Measurements from ENCODE around the gene TERB2.
"Not testable (repeated sequence)": the region's sequence is repeated elsewhere in the genome, so short reads cannot be mapped to it uniquely, and the experiment has no call there.

TERB2 gene

DNA sequence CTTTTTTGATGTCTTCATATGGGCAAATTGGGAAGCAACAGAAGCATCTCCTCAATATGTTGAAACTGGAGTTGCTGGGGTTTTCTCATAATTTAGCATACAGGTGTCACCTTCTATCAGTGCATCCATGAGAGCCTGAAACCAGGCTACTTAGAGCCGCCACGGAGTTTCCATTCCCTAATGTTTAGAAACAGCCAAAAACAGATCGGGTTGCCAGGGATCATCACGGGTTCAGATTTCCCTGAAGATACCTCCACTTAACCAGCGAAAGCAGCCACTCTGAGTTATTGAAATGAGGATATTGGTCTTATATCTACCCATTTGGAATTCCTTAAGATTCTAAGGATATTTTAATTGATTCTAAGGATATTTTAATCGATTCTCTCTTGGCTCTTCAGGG is 14.5 kb downstream of the TERB2 start:
- no peak overlapping the region for H3K27ac ChIP-seq (replicated peaks)
- DNase-seq (ENCODE audit: low read depth in 1 of 2, low spot score in 1 of 2): no peak
- H3K27me3 ChIP-seq (ENCODE audit: insufficient read depth, poor library complexity, severe bottlenecking): no peaks in the 10 kb centered on the region
- no peak overlapping the region for H3K4me3 ChIP-seq (replicated peaks; ENCODE audit: insufficient read depth, low read length)
- TF ChIP-seq, protein P1, sequence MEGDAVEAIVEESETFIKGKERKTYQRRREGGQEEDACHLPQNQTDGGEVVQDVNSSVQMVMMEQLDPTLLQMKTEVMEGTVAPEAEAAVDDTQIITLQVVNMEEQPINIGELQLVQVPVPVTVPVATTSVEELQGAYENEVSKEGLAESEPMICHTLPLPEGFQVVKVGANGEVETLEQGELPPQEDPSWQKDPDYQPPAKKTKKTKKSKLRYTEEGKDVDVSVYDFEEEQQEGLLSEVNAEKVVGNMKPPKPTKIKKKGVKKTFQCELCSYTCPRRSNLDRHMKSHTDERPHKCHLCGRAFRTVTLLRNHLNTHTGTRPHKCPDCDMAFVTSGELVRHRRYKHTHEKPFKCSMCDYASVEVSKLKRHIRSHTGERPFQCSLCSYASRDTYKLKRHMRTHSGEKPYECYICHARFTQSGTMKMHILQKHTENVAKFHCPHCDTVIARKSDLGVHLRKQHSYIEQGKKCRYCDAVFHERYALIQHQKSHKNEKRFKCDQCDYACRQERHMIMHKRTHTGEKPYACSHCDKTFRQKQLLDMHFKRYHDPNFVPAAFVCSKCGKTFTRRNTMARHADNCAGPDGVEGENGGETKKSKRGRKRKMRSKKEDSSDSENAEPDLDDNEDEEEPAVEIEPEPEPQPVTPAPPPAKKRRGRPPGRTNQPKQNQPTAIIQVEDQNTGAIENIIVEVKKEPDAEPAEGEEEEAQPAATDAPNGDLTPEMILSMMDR (IDR thresholded peaks at IDR 0.05; ENCODE audit: insufficient read depth, low read length): no peak
- TF ChIP-seq, protein P2, sequence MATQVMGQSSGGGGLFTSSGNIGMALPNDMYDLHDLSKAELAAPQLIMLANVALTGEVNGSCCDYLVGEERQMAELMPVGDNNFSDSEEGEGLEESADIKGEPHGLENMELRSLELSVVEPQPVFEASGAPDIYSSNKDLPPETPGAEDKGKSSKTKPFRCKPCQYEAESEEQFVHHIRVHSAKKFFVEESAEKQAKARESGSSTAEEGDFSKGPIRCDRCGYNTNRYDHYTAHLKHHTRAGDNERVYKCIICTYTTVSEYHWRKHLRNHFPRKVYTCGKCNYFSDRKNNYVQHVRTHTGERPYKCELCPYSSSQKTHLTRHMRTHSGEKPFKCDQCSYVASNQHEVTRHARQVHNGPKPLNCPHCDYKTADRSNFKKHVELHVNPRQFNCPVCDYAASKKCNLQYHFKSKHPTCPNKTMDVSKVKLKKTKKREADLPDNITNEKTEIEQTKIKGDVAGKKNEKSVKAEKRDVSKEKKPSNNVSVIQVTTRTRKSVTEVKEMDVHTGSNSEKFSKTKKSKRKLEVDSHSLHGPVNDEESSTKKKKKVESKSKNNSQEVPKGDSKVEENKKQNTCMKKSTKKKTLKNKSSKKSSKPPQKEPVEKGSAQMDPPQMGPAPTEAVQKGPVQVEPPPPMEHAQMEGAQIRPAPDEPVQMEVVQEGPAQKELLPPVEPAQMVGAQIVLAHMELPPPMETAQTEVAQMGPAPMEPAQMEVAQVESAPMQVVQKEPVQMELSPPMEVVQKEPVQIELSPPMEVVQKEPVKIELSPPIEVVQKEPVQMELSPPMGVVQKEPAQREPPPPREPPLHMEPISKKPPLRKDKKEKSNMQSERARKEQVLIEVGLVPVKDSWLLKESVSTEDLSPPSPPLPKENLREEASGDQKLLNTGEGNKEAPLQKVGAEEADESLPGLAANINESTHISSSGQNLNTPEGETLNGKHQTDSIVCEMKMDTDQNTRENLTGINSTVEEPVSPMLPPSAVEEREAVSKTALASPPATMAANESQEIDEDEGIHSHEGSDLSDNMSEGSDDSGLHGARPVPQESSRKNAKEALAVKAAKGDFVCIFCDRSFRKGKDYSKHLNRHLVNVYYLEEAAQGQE (IDR thresholded peaks at IDR 0.05; ENCODE audit: insufficient replicate concordance, low read depth): no peak

DNA sequence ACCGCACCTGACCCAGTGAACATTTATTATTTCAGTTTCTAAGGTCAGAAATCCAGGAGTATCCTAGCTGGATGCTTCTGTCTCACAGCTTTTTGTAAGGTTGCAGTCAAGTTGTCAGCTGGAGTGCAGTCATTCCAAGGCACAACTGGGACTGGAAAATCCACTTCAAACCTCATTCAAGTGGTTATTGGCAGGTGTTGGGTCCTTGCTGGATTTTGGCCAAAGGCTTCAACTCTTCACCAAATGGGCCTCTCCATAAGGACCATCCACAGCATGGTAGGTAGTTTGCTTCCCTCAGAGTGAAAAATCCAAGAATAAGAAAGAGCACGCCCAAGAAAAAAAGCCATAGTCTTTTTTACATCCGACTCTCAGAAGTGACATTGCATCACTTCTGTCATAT is 19.7 kb downstream of the TERB2 start:
- H3K27ac ChIP-seq (replicated peaks); DNase-seq (ENCODE audit: low read depth in 1 of 2, low spot score in 1 of 2); H3K27me3 ChIP-seq (ENCODE audit: insufficient read depth, poor library complexity, severe bottlenecking); H3K4me3 ChIP-seq (replicated peaks; ENCODE audit: insufficient read depth, low read length): not testable (repeated sequence)

DNA sequence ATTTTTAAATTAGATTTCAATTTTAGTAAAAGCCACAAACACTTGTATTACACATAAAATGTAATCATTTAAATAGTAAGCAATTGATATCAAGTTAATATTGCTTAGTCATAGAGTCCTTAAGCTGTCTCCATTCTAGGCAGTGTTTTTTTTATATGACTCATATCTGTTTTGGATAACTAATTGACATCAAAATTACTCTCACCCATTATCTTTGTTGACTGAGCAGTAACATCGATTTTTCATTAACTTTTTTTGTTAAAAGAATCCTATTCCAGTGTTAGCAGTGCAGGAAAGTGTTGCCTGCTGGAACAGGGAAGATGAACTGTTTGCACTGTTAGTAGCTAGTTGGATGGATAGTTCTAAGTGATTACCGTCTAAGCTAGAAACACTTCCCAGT is 21.3 kb downstream of the TERB2 start:
- H3K27me3 ChIP-seq (ENCODE audit: insufficient read depth, poor library complexity, severe bottlenecking); H3K4me3 ChIP-seq (replicated peaks; ENCODE audit: insufficient read depth, low read length); DNase-seq (ENCODE audit: low read depth in 1 of 2, low spot score in 1 of 2); H3K27ac ChIP-seq (replicated peaks): not testable (repeated sequence)

DNA sequence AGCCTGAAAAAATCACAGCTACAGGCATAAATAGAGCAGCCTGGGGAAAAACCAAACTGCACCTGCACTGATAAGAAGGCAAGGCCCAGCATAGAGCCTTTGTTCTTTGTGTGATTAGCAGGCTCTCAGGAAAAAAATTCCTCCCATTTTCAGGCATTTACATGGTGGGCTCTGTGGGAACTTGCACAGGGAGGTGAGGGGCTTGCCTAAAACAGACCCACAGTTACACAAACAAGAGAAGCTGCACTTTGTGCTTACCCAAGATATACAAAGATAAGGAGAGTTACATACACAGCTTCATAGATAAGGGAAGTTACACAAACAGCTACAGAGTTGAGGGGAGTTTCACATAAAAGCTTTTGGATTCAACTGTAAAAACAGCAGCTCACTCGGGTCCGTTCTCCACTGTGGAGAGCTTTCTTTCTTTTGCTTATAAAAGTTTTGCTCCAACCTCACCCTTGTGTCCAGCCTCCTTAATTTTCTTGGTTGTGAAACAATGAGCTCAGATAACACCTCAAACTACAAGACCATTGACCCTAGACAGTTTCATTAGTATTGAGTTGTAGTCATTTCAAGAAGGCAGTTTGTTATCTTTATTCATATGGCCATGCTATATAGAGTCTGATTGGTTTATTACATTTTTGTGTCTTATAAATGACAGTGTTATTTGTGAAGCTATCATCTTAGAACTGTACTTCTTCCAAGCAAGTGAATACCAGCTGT is 23.3 kb downstream of the TERB2 start:
- not testable (repeated sequence) for H3K27ac ChIP-seq (replicated peaks); H3K27me3 ChIP-seq (ENCODE audit: insufficient read depth, poor library complexity, severe bottlenecking); H3K4me3 ChIP-seq (replicated peaks; ENCODE audit: insufficient read depth, low read length)
- peak in 1 of 2 experiments; percentile 3 for DNase-seq (ENCODE audit: low read depth in 1 of 2, low spot score in 1 of 2)

DNA sequence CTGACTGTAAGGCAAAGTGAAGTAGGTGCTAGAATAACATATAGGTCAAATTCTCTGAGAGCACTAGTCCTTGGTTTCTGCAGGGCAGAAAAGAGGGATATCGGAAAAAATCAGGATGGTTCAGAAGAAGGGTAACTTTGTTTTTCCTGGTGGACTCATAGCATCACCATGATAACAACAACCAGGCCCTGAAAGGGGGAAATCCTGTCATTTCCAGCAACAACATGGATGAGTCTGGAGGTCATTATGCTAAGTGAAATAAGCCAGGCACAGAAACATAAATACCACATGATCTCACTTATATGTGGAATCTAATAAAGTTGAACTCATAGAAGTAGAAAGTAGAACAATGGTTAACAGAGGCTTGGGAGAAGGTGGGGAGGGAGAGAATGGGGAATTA is 27.7 kb downstream of the TERB2 start:
- not testable (repeated sequence) for DNase-seq (ENCODE audit: low read depth in 1 of 2, low spot score in 1 of 2); H3K4me3 ChIP-seq (replicated peaks; ENCODE audit: insufficient read depth, low read length); H3K27me3 ChIP-seq (ENCODE audit: insufficient read depth, poor library complexity, severe bottlenecking); H3K27ac ChIP-seq (replicated peaks)

DNA sequence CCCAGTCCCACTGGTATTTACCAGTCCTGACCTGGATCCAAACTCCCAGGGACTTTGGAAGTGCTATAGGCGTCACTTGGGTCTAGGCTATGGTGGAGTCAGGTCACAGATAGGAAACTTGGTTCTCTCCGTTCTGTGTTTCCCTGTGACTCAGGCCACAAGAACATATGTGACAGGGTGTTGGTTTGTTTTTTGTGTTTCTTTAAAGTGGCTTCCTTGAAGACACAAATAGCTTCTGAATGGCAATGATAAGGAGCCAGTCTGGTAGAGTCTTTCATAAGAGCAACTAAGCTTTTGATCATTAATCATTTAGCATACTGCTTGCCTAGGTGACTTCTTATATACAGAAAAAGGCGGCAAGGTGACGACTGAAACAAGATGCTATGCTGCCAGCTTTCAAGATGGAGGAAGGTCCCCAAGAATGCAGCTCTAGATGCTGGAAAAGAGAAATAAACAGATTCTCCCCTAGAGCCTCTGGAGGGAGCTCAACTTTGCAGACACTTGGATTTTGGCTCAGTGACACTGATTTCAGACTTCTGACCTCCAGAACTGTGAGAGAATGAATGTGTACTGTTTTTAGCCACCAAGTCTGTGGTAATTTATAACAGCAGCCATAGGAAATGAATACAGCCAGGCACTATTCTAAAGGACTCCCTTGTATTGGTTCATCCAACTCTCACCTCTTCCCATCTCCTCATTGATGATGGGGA is 30.0 kb downstream of the TERB2 start:
- not testable (repeated sequence) for DNase-seq (ENCODE audit: low read depth in 1 of 2, low spot score in 1 of 2); H3K4me3 ChIP-seq (replicated peaks; ENCODE audit: insufficient read depth, low read length); H3K27me3 ChIP-seq (ENCODE audit: insufficient read depth, poor library complexity, severe bottlenecking); H3K27ac ChIP-seq (replicated peaks)

DNA sequence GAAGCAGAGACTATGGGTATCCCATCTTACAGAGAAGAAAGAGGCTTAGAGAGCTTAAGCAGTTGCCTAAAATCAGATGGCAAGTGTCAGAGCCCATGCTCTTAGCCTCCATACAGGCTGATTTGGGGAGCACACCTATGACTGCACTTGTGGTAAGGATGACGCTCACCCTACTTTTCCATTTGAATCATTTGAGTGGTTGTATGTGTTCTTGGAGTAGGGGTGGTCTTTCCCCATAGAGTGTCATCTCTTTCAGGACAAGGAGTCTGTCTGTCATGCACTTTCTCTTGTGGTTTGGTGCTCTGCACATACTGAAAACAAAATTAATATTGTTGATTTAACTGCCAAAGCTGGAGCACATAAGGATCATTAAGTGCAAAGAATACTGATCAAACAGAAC is 31.2 kb downstream of the TERB2 start:
- H3K27ac ChIP-seq (replicated peaks); DNase-seq (ENCODE audit: low read depth in 1 of 2, low spot score in 1 of 2); H3K4me3 ChIP-seq (replicated peaks; ENCODE audit: insufficient read depth, low read length); H3K27me3 ChIP-seq (ENCODE audit: insufficient read depth, poor library complexity, severe bottlenecking): not testable (repeated sequence)

DNA sequence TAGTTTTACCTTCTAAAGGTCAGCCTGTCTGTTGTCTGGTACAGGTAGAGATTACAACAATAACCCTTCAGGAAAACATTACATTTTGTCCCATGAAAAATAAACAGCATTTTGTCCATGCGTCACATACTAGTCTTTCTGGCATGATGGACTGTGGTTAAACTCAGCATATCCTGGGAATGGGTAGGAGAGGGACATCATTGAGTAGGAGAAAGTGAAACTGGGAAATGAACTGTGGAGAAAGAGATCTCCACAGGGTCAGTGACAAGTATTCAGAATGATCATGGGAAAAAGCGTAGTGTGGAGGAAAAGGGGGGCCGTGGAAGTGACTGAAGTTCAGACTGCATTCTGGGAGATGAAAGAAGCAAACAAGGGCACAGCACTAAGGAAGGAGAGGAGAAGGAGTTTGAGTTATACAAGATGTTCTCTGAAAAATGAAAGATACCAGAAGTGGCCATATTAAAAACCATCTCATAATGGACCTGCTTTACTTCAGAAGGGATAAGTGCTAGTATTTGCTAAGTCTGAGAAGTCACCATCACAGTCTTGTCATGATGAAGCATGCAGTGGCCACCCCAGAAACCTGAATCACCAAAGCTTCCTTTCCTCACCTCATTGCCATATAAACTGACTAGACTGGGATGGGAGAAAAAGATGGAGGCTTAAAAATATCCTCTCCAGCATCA is 31.8 kb downstream of the TERB2 start:
- H3K27me3 ChIP-seq (ENCODE audit: insufficient read depth, poor library complexity, severe bottlenecking); DNase-seq (ENCODE audit: low read depth in 1 of 2, low spot score in 1 of 2); H3K4me3 ChIP-seq (replicated peaks; ENCODE audit: insufficient read depth, low read length); H3K27ac ChIP-seq (replicated peaks): not testable (repeated sequence)

DNA sequence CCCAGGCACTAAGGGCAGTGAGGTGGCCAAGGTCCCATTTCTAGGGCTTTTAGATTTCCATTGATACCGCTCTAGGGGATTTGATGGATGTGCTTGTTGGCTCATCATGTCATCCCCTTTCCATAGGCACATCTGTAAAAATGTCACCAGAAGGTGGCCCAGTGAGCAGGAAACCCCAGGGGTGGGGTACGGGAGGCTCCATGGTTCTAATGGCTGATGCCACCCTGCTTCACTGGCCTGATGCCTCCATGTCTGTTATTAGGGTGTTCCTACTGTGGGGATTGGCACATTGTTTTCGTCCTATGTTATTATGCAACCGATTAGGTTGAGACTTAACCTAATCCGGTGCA is 32.4 kb downstream of the TERB2 start:
- not testable (repeated sequence) for H3K4me3 ChIP-seq (replicated peaks; ENCODE audit: insufficient read depth, low read length); DNase-seq (ENCODE audit: low read depth in 1 of 2, low spot score in 1 of 2); H3K27ac ChIP-seq (replicated peaks); H3K27me3 ChIP-seq (ENCODE audit: insufficient read depth, poor library complexity, severe bottlenecking)

DNA sequence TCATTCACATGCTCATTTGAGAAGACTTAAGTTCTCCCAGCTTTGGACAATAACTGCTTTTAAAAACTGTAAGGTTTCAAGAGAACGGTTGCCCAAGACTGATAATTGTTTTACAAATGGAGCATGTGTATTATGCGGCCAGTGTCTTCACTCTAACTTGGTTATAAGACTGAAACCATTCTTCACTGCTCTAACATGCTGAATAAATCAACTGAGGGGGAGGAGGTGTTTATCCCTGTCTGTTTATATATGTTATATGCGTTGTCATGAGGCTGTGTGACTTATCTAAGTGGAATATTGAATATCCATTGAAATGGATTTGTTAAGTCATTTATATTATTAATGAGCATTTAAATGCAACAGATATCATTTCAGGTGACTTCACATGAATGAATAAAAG is 41.1 kb downstream of the TERB2 start:
- not testable (repeated sequence) for H3K27ac ChIP-seq (replicated peaks); H3K27me3 ChIP-seq (ENCODE audit: insufficient read depth, poor library complexity, severe bottlenecking); DNase-seq (ENCODE audit: low read depth in 1 of 2, low spot score in 1 of 2); H3K4me3 ChIP-seq (replicated peaks; ENCODE audit: insufficient read depth, low read length)

All from HL-60 (cell line).